A549 (cell line): Measurements from ENCODE around the gene FASLG. TPM values are rescaled to one million over a fixed set of nuclear protein-coding genes. Genes with fewer than 3 reads are reported as not detected.

Experiments
- ATAC-seq, 2 experiments: fragments of 200-7000 bp in 1 of 2; fragments of >200 bp in 1 of 2; cut with Nextera tagmentation in 1 of 2; cut with Tn5 transposase in 1 of 2; 3 replicates each; pipeline versions ENCODE4 v1.8.0 to v1.9.1; 2018 to 2020; ENCODE audit warnings: mild to moderate bottlenecking in 1 of 2, moderate library complexity in 1 of 2
- CTCF ChIA-PET: fragments of 300-600 bp; sonication (Branson Sonifier 250); formaldehyde crosslinking; extraction: SDS; loops from one replicate; lab custom pipeline; 2021; ENCODE audit warnings: antibody characterized with exemption, inconsistent platforms; lab: Yijun Ruan, JAX
- POLR2A ChIA-PET: fragments of 350-600 bp; formaldehyde crosslinking; extraction: SDS; loops from one replicate; lab custom pipeline; 2021; ENCODE audit warnings: antibody characterized with exemption, inconsistent platforms; lab: Yijun Ruan, JAX
- DNase-seq, 2 experiments: peaks; one replicate each; pipeline versions ENCODE4 v3.0.0 to v3.0.0-alpha.2; 2011 to 2016; ENCODE audit warnings: low read depth in 1 of 2, low spot score in 1 of 2
- FAIRE-seq: peaks from 2 replicates; lab custom pipeline; 2011; peaks lifted over from hg19 to GRCh38; lab: Jason Lieb, UNC
- H3K27ac ChIP-seq, 2 experiments: fragments of >200 bp; sonication (Bioruptor Twin); formaldehyde crosslinking; 3 replicates each; pipeline ENCODE4 v1.5.1; 2016 to 2017
- H3K4me1 ChIP-seq: fragments of >200 bp; sonication (Bioruptor Twin); formaldehyde crosslinking; 3 replicates; pipeline ENCODE4 v1.6.1; 2016
- H3K4me2 ChIP-seq: fragments of >200 bp; sonication (Bioruptor Twin); formaldehyde crosslinking; 3 replicates; pipeline ENCODE4 v1.6.1; 2016
- H3K4me3 ChIP-seq: fragments of >200 bp; sonication (Bioruptor Twin); formaldehyde crosslinking; 3 replicates; pipeline ENCODE4 v1.5.1; 2016
- H3K9me3 ChIP-seq: fragments of >200 bp; sonication (Bioruptor Twin); formaldehyde crosslinking; 3 replicates; pipeline ENCODE4 v1.6.1; 2016
- ATOH8 ChIP-seq: fragments of 250-450 bp; sonication (Bioruptor Pico); IDR thresholded peaks from 2 replicates; pipeline ENCODE4 v1.5.0; 2020; ENCODE audit warnings: low read depth, mild to moderate bottlenecking, moderate library complexity
- CHD4 ChIP-seq: fragments of 200-600 bp; sonication (generic); IDR thresholded peaks from 2 replicates; pipeline ENCODE4 v1.6.1; 2016; ENCODE audit warnings: antibody characterized with exemption, mild to moderate bottlenecking, borderline replicate concordance
- ELK1 ChIP-seq: fragments of 150-350 bp; IDR thresholded peaks from 2 replicates; pipeline ENCODE4 v1.6.1; 2014; ENCODE audit warnings: low read depth, mild to moderate bottlenecking, low read length
- ESRRA ChIP-seq: fragments of 150-350 bp; IDR thresholded peaks from 2 replicates; pipeline ENCODE4 v1.6.1; 2014; ENCODE audit warnings: mild to moderate bottlenecking, low read length, borderline replicate concordance
- FOSL2 ChIP-seq, 2 experiments: fragments of 450-650 bp in 1 of 2; fragments of >200 bp in 1 of 2; sonication (Bioruptor Twin) in 1 of 2; formaldehyde crosslinking; IDR thresholded peaks; 2 replicates each; pipeline versions ENCODE4 v1.5.0 to v1.6.1; 2016 to 2020; ENCODE audit warnings: mild to moderate bottlenecking in 1 of 2, moderate library complexity in 1 of 2
- FOXS1 ChIP-seq: fragments of 250-450 bp; sonication (Bioruptor Pico); IDR thresholded peaks from 2 replicates; pipeline ENCODE4 v1.5.0; 2020; ENCODE audit warnings: mild to moderate bottlenecking, moderate library complexity
- HDAC2 ChIP-seq: fragments of 200-600 bp; sonication (generic); IDR thresholded peaks from 2 replicates; pipeline ENCODE4 v1.6.1; 2016
- HES2 ChIP-seq: fragments of >200 bp; sonication (Bioruptor Twin); formaldehyde crosslinking; IDR thresholded peaks from 2 replicates; pipeline ENCODE4 v1.6.1; 2016
- JUN ChIP-seq, 2 experiments: fragments of >200 bp; sonication (Bioruptor Twin); formaldehyde crosslinking; IDR thresholded peaks; 2 replicates in 1 of 2; 3 replicates in 1 of 2; pipeline ENCODE4 v1.6.1; 2016 to 2017
- JUNB ChIP-seq: fragments of >200 bp; sonication (Bioruptor Twin); formaldehyde crosslinking; IDR thresholded peaks from 2 replicates; pipeline ENCODE4 v1.6.1; 2016
- KDM5A ChIP-seq: fragments of 200-600 bp; sonication (generic); IDR thresholded peaks from 2 replicates; pipeline ENCODE4 v1.6.1; 2016; ENCODE audit warnings: antibody characterized with exemption, mild to moderate bottlenecking
- MAZ ChIP-seq: fragments of 150-350 bp; IDR thresholded peaks from 2 replicates; pipeline ENCODE4 v1.6.1; 2014; ENCODE audit warnings: antibody characterized with exemption, low read depth, low read length, borderline replicate concordance
- RARB ChIP-seq: fragments of 250-450 bp; sonication (Bioruptor Pico); IDR thresholded peaks from 2 replicates; pipeline ENCODE4 v1.8.0; 2021; ENCODE audit warnings: mild to moderate bottlenecking, moderate library complexity
- RCOR1 ChIP-seq: fragments of 150-350 bp; IDR thresholded peaks from 2 replicates; pipeline ENCODE4 v1.6.1; 2014; ENCODE audit warnings: antibody characterized with exemption, low read length, low read depth
- REST ChIP-seq: fragments of 200-600 bp; sonication (generic); IDR thresholded peaks from 2 replicates; pipeline ENCODE4 v1.6.1; 2016; ENCODE audit warnings: antibody characterized with exemption, mild to moderate bottlenecking, moderate library complexity
- RNF2 ChIP-seq: fragments of 200-600 bp; sonication (generic); IDR thresholded peaks from 2 replicates; pipeline ENCODE4 v1.6.1; 2016; ENCODE audit warnings: low read depth, mild to moderate bottlenecking, antibody characterized with exemption, moderate library complexity, borderline replicate concordance
- SMC3 ChIP-seq: fragments of >200 bp; sonication (Bioruptor Twin); formaldehyde crosslinking; IDR thresholded peaks from 3 replicates; pipeline ENCODE4 v1.6.1; 2018; ENCODE audit warnings: inconsistent platforms
- USF2 ChIP-seq: fragments of 450-650 bp; IDR thresholded peaks from 2 replicates; pipeline ENCODE4 v1.6.1; 2014; ENCODE audit warnings: antibody characterized with exemption
- ZNF302 ChIP-seq: fragments of 250-450 bp; sonication (Bioruptor Pico); IDR thresholded peaks from 2 replicates; pipeline ENCODE4 v1.9.0; 2021; ENCODE audit warnings: inconsistent platforms, mild to moderate bottlenecking, moderate library complexity
- WGBS: methylation state at CpG from one replicate; pipeline ENCODE4 v1.1.6; 2017; ENCODE audit errors: missing lambda C conversion rate; 5-methylcytosine and 5-hydroxymethylcytosine counted together
- polyA plus RNA-seq, 4 experiments: library from polyadenylated mRNA; depleted of rRNA in 3 of 4; stranded (reverse); fragments of >200 nt; fragmentation: RNase III in 1 of 4; extraction: RNeasy Plus Mini Kit Qiagen cat#74134 plus additional on column Dnase treatment in 1 of 4; gene quantifications; 2 replicates in 3 of 4; 3 replicates in 1 of 4; pipeline ENCODE4 v1.2.3, GENCODE V29; 2011 to 2017

The FASLG gene
- polyA plus RNA-seq, 2 of the 4 experiments (the other 2 are of a cell fraction): not detected

GRCh38 chr1:172647110-172647564 lies 11.8 kb upstream of the FASLG start (continued):
- no peak for TF ChIP-seq ATOH8 (CRISPR knock-in tag)
- no peak for TF ChIP-seq MAZ
- no peak for TF ChIP-seq USF2
- TF ChIP-seq RNF2: no peak
- TF ChIP-seq REST: no peak
- TF ChIP-seq KDM5A: no peak
- TF ChIP-seq HES2: no peak
- TF ChIP-seq FOSL2 (IDR thresholded peaks at IDR 0.05): no peak
- no peak for TF ChIP-seq FOSL2 (CRISPR knock-in tag; IDR thresholded peaks at IDR 0.05)
- no peak for TF ChIP-seq ELK1
- TF ChIP-seq FOXS1 (CRISPR knock-in tag): no peak

- TF ChIP-seq JUN (IDR thresholded peaks at IDR 0.05): no peak
- Histone ChIP-seq H3K4me2 (no peak overlapping the region), H3K4me3 (no peak overlapping the region), H3K4me1 (peaks cover 17% of the 10 kb centered on the region), H3K27ac (no peak overlapping the region), H3K9me3 (no peaks in the 10 kb centered on the region)
- ATAC-seq (no peak), DNase-seq (no peak), FAIRE-seq (no peak)
- CTCF ChIA-PET: no interaction called here
- 78% methylated on average over 4 of the region's 4 CpGs for WGBS
- POLR2A ChIA-PET: no interaction called here
These were observed 10.9 kb upstream of the FASLG start for GRCh38 chr1:172647987-172648386.

- no peaks in the 10 kb centered on the region for H3K9me3 ChIP-seq
- POLR2A ChIA-PET: no interaction called here
- H3K27ac ChIP-seq: no peak overlapping the region
- FAIRE-seq: no peak
- CTCF ChIA-PET: no interaction called here
- TF ChIP-seq JUNB (no peak), ATOH8 (CRISPR knock-in tag) (no peak), CHD4 (no peak), RCOR1 (no peak), ZNF302 (CRISPR knock-in tag) (no peak), RARB (CRISPR knock-in tag) (no peak), SMC3 (no peak), ESRRA (no peak), USF2 (no peak), HDAC2 (no peak)
- TF ChIP-seq, all 56 proteins: peak for 0
- DNase-seq (no peak), ATAC-seq (no peak)
- 80% methylated on average over 2 of the region's 2 CpGs for WGBS
- peaks cover 21% of the 10 kb centered on the region for H3K4me1 ChIP-seq
- H3K4me3 ChIP-seq: no peak overlapping the region
- H3K4me2 ChIP-seq: no peak overlapping the region
These were observed 8.3 kb upstream of the FASLG start for GRCh38 chr1:172650474-172651193.
